ENCODE data around the gene CAMKK1.
A peak's percentile ranks its signal among the peaks of the same experiment; 100 is the strongest.

CAMKK1 gene

DNA sequence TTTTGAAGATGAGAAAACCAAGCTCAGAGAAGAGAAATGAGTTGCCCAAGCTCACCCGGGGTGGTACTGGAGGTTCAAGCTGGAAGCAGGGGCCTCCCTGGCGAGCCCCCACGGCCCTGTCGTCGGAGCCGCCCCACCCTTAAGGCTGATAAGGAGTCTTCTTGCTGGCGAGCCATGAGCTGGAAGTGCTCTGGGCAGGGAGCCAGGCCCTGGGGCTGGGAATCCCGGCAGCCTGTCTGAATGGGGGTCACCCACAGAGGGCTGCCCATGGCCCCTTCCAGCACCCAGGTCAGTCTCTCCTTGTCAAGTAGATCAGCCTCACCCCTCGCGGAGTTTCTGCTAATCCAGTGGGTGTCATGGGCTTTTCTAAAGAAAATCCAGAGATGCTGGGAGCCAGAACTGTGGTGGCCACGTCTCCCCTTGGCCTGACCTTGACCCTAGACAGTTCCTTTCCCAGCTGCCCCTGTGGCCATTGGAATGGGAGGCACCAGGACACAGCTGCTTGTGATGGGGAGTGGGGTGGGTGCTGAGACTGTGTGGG is 24.6 kb upstream of the CAMKK1 start:
- no peak for DNase-seq (ENCODE audit: low read depth)

DNA sequence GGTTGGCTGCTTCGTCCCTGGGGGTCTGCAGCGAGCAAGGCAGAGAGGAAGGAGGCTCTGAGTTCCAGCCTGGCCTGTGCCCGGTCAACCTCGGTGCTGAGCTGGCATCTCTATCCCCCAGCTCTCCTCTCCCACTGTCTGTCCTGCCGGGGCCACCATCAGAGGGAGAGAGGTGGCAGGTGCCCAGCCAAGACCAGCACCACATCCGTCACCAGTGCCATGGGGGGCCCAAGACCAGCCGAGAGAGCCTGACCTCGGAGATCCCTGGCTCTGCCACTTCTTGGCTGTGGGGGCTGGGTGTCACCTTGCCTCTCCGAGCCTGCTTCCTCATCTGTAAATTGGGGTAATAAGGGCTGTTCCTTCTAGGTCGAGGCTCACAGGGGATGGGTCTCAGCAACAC is 24.0 kb upstream of the CAMKK1 start:
- DNase-seq (ENCODE audit: low read depth): no peak

DNA sequence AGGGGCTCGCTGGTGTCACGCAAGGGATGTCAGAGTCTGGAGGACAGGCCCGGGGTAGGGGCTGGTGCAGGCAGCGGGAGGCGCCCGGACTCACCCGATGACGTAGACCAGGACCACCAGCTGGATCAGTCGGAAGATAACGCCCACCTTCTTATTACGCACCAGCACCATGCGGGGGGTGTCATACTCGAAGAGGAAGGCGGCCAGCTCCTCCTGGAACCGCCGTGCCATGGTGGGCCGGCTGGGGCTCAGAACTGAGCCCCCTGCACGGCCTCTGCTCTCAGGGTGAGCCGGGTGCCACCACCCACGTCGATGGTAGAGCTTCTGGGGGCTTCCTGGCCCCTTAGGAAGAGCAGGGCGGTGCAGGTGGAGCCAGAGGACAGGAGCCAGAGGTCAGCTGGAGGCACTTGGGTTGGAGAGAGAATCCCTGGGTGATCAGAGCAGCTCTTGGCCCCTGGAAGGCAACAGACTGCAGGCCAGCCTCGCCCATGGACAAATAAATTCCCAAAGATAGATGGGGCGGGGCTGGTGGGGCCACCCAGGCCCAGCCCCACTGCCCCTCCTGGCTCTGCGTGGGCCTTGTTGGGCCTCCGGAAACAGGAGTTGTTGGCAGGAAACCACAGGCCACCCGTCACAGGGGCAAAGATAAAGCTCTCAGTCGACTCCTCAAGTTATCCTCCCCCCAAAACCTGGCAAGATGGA is 23.3 kb upstream of the CAMKK1 start, which contains the start of gene P2RX1:
P2RX1 (minus strand) TSS at position 471 of the 702 bp plus-strand sequence; CDS start at position 231, 240 bp downstream.
- DNase-seq (ENCODE audit: low read depth): no peak

DNA sequence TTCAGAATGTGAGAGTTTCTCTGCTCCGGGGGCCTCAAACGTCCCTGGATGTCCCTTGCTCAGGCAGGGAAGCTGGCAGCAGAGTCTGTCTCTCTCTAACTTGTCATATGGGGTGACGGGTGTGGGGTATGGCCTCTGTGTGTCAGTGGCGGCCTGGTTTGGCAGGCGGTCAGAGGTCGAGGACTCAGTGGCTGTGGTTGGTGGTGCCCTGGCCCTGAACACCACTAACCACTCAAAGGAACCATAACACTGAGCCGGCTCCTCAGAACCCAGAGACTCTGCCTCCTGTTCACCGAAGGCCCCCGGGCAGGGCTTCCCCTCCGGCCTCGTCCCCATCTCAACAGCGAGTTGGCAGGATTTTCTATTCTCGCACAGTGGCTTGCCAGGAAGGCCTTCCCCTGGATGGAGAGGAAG is 22.7 kb upstream of the CAMKK1 start:
- DNase-seq (ENCODE audit: low read depth): no peak

DNA sequence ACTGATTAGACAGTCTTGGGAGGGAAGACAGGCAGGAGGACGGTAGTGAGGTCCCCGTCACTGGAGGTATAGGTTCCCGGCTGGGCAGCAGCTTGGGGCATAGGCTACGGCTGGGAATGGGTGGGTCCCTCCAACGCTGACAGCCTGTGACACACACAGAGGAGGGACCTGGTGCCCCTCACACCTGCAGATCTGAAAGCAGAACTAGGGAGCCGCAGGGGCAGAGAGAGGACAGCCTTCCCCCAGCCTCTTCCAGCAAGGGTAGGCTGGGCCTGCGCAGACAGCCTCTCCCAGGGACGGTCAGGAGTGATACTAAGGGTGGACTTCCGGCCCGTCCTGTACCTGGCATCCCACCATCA is 21.4 kb upstream of the CAMKK1 start:
- no peak for DNase-seq (ENCODE audit: low read depth)

DNA sequence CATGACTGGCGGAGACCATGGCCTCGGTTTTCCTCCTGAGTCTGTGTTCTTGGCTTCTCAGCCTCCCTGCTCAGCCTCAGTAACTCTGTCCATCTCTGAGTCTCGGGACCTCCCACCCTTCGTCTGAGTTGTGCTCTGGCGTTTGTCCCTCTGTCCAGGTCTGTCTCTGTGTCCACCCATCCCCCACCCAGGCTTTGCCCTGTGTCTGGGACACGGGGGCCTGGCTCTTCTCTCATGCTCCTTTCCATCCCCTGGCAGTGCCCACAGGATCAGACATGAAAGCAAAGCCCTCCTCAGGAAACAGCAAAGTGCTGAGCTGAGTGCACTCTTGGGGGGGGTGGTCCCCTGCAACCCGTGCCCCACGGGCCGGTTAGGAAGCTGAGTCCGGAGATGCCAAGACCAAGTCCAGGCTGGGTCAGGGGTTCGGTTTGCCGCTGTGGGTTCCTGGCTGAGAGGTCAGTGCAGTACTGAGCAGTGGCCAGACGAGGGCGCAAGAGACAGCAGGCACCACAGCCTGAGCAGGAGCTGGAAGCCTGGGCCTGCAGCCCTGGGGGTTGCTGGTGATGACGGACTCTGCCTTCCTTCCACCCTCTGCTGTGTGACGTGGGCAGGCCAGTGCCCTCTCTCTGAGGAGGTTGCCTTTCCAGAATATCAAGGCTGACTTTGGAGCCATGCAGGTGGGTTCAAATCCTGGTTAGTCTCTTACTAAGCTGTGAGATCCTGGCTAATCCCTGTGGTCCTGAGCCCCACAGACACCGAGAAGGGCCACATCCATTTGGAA is 20.9 kb upstream of the CAMKK1 start:
- peak; percentile 61 for DNase-seq (ENCODE audit: low read depth)

DNA sequence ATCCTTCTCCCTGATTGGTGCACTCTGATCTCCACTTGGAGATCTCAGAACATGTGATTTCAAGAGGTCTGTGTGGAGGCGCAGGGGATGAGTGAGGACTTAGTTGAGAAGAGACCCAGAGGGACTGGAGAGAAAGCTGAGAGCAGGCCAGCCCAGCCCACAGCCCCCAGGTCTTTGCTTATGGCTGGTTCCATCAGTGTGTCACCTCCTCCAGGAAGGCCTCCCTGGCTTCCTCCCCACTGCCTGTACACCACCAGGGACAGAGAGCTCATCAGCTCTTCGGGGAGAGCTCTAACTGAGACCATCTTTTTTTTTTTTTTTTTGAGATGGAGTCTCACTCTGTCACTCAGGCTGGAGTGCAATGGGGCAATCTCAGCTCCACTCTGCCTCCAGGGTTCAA is 20.0 kb upstream of the CAMKK1 start:
- DNase-seq (ENCODE audit: low read depth): no peak

DNA sequence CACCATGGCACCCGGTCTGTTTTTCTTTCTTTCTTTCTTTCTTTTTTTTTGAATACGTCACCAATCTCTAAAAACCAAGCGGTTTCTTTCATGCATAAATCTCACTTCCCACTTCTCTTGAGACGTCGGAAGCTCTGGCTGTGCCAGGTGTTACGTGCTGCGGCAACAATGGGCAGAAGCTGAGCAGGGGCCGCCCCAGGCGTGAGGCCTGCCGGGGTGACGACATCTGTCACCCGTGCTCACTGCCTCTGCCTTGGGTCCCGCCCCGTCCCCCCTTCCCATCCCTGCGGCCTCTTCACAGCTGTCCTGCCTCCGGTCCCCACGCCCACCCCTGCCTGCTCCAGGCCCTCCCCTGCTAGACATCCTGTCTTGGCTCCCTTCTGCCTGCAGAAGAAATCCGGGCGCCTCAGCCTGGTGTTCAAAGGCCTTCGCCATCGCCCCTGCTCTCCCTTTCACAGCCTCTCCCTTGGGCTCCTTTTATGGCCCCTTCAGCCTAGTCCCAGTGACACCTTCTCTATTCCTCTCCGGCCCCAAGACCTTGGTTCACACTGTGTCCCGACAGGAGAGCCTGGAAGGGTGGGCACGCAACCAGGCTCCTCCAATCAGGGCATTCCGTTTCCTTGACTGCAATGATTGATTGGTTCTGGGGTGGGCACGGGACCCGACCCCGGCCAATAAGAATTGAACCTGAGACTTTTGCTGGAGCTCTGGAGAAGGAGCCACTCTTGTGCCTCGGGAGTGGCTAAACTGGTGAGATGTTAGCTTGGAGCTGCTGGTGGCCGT is 18.6 kb upstream of the CAMKK1 start:
- peak; percentile 42 for DNase-seq (ENCODE audit: low read depth)

DNA sequence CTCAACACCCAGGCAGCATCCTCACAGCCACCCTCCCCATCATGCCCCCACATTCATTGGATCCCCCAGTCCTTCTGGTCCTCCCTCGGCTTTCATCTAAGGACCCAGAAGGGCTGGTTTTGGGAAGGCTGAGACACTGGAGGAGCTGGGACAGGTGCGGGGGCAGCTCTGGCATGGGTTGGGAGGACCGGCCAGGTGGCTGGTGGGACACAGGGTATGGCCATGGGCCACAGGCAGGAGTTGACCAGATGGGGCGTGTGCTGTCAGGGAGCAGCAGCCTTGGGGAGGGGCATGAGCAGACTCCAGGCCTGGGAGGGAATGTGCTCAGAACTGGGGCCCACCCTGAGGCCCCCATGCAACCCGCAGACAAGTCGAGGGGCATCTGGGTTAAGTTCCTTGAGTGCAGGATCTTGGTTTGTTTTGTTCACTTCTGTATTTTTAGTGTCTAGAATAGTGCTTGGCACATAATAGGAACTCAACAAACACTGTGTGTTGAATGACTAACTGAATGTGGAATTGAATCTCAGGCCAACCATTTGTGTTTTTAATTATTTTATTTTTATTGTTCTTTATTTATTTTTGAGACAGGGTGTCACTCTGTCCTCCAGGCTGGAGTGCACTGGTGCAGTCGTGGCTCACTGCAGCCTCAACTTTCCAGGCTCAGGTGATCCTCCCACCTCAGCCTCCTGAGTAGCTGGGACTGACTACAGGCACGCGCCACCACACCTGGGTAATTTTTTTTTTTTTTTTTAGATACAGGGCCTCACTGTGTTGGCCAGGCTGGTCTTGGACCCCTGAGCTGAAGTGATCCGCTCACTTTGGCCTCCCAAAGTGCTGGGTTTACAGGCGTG is 17.8 kb upstream of the CAMKK1 start:
- DNase-seq (ENCODE audit: low read depth): no peak

DNA sequence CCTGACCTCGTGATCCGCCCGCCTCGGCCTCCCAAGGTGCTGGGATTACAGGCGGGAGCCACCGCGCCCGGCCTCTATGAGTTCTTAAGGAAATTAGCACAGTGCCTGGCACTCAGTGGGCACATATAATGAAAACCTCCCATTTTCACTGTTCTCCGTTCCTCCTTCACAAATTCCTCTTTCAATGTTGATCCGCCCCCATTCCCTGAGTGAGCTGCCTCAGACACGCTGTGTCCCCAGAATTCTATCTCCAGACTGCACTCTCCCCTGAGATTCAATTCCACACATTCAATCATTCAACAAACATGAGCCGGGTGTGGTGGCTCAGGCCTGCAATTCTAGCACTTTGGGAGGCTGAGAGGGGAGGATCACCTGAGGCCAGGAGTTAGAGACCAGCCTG is 16.4 kb upstream of the CAMKK1 start:
- DNase-seq (ENCODE audit: low read depth): no peak

DNA sequence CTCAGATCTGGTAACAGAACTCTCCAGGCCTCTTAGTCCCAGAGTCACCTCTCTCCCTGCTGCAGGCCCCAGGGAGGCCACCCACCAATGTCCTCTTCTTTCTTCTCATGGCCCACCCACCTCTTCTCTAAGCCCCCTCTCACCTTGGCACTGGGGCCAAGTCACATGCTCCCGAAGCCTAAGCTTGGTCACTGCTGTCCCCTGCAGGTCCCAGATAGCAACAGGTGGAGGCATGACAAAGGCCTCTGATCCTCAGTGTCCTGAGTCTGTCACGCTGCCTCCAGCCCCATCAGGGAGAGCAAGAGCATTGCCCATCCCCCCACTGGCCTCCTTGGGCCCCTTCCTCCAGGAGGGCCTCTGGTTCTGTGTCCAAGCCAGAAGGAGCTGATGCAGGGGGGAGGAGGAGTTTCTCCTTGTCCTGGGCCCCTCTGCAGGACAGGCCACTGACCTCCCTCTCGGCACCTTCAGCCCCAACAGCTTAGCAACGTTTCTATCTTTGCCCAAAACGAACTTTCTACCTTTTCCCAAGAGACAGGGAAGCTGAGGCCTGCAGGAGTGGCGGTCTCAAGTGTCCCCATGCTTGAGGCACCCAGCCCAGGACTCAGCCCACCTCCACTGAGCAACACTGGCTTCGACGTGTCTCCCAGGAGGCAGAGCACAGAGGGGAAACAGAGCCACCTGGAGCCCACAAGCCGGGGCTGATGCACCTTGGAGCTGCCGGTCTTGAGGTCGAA is 14.8 kb upstream of the CAMKK1 start:
- DNase-seq (ENCODE audit: low read depth): no peak

DNA sequence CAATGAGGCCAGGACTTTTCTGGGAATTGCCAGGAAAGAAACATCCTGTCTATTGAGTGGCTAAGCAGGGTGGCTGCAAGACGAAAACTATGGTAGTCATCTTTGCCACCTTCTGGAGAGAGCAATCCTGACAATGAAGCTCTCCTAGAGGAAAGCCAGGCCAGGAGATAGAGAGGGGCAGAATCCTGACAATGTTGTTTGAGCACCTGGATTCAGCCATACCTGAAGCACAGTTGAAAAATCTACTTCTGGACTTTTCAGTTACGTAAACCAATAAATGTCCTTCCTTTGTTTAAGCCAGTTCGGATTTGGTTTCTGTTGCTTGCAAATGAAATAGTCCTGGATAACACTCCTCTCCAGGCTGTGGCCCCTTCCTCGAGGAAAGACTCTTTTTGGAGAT is 14.0 kb upstream of the CAMKK1 start:
- DNase-seq (ENCODE audit: low read depth): no peak

DNA sequence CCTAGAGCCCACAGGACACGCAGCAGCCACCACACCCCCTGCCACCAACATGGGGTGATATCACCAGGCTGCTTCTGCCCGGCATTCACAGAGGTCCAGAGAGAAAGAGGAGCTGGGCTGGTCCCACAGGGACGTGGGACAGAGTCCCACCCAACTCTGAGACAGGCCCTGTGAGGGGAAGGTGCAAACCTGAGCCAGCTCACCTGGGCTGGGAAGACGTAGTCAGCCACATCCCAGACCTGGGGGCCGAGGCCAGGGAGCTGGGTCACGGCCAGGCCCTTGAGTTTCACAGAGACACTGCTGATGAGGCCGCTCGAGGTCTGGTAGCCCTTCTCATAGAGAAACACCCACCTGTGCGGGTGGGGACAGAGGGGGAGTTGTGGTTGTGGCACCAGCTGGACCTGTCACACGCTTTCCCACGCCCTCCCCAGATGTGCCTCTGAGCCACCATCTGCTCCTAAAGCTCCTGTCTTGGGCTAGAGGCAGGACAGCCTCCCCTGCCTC is 12.2 kb upstream of the CAMKK1 start:
- no peak for DNase-seq (ENCODE audit: low read depth)

DNA sequence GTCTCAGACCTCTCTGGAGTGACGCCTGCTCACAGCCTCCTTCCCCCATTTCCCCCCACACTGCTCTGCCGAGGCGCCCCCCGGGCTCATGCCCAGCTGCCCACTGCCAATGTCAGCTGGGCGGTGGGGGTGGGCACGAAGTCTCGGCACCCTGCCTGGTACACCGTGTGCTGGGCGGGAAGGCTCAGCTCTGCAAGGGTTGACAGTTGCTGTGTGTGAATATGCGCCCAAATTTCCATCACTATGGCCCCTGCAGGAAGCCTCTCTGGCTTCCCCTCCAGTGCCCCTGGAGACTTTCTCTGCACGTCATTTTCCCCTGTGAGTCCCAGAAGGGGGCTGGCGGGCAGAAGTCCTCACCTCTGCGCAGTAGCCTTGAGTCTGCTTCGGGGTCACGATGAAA is 11.6 kb upstream of the CAMKK1 start:
- DNase-seq (ENCODE audit: low read depth): no peak

DNA sequence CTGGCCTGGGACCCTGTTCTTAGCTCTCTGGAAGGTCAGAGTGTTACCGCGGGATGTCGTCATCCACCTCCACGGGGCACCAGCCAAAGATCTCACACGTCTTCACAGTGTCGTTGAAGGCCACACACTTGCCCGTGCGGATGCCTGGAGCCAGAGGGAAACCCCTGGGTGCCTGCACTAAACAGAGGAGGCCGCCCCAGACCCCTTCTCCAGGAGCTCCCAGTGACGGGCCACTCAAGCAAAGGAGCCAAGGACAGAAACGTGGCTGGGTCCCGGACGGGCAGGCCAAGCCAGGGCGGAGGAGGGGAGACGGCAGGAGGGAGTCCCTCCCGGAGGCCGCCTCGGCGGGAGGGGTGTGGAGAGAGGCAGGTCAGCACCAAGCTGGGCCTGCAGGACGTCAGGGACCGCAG is 11.0 kb upstream of the CAMKK1 start:
- DNase-seq (ENCODE audit: low read depth): no peak

DNA sequence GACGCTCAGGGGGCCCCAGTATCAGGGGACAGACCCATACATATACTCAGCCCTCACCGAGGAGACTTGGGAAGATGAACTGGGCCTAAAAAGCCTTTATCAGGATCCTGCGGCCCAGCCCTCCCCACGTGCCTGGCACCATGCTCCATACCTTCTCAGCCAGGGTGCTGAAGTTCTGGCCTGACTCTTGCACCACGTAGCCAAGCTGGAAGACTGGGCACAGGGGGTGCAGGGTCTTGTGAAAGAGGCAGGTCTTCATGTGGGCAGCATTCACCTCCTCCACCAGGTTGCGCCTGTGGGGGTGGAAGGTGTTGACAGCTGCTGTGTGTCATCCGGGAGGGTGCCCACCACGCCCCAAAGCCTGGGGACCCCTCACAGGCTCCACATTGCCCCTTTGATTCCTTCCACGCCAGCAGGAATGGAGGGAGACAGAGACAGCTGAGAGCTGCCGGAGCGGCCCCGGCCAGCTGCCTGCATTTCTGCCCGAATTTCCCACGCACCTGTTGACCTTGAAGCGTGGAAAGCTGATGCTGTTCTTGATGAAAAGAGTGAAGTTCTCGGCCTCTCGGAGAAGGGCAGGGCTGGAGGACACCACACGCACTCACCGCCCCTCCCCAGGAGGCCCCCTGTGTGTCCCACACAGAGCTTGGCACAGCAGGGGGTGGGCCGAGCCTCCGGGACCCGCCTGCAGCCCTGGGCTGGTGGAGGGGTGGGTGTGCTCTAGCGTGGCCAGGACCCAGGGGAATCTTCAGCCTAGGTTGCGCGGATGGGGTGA is 10.4 kb upstream of the CAMKK1 start:
- no peak for DNase-seq (ENCODE audit: low read depth)

DNA sequence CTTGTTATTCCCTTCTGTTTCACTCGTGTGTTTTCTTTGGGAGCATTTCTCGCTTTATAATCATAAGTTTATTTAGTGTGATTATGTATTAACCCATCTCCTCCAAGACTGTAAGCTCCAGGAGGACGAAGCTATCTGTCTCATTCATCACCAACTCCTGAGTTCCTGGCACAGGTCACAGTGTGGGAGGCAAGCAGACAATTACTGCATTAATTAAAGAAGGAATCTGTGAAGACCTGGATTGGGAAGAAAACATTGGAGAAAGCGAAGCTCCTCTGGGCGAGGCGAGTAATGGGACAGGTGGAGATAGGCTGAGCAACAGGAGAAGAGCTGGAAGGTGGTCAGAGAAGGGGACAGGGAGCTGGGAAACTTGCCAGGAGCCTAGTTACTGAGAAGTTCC is 7.8 kb upstream of the CAMKK1 start:
- DNase-seq (ENCODE audit: low read depth): no peak

DNA sequence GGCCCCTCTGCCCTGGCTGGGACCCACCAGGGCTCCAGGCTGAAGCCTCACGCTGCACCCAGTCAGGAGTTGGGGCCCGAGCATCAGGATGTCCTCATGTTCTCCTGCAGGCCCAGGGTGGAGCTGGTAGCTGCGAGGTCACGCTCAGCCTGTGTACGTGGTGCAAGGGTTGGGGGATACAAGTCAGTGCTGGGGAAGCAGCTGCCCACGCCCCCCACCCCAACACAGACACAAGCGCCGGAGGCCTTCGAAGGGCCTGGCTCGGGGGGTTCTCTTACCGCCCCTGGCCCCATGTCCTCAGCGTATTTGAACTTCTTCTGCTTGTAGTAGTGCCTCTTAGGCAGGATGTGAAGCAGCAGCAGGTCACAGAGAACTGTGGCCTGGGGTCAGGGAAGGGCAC is 4.9 kb upstream of the CAMKK1 start:
- no peak for DNase-seq (ENCODE audit: low read depth)

DNA sequence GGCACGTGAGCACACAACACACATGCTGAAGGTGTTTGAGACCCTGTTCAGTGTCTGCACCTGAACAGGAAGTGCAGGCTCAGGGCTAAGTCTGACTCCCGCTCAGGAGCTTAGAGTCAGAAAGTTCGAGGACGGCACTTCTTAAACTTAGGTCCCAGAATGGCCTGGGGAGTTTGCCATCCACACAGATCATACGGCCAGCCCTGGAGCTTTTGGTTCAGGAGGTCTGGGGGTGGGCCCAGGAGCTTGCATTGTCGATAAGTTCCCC is 4.0 kb upstream of the CAMKK1 start:
- no peak for DNase-seq (ENCODE audit: low read depth)

Measured in activated T-helper 1 cell treated with Interleukin-2 at 50 U/mL for 16 hours (primary cell).